NCI-H187 treated with DMSO at 0.1 percent for 48 hours (cell line): ENCODE results near the gene GRIP2.

Experiments
- DNase-seq: peaks from one replicate; lab custom pipeline; 2025; lab: John Stamatoyannopoulos, UW

The GRIP2 gene

GRCh38 chr3:14538451-14539088 is 1.6 kb downstream of the GRIP2 start:
- no peak for DNase-seq

- no peak for DNase-seq
These were observed 2.3 kb downstream of the GRIP2 start for GRCh38 chr3:14537590-14538450.

DNA sequence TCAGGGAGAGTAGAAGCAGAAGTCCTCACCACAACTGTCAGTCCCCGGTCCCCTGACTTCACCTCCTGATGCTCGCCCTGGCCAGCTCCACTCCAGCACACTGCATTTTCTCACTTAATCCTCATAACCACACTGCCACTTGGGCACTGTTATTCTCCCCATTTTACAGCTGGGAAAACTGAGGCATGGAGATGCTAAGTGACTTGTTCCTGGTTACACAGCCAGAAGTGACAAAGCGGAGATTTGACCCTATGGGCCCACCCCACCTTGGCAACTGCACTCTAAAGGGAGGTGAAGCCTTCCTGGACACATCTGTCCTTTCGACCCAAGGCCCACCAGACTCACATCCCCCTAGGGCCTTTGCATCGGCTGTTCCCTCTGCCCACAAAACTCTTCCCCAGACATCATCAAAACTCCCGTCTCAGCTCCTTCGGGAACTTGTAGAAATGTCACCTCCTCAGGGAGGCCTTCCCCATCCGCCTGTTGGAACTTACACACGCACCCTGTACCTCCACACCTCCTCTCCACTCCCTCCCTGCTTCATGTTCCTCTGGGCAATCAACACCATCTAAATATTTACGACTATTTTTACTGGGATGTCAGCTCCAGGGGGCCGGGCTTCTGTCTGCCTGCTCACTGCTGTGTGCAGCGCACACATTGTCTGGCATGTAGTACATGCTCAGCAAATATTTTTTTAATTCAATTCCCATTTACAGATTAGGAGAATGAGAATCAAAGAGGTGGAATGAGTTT is 3.1 kb downstream of the GRIP2 start:
- DNase-seq: no peak

DNA sequence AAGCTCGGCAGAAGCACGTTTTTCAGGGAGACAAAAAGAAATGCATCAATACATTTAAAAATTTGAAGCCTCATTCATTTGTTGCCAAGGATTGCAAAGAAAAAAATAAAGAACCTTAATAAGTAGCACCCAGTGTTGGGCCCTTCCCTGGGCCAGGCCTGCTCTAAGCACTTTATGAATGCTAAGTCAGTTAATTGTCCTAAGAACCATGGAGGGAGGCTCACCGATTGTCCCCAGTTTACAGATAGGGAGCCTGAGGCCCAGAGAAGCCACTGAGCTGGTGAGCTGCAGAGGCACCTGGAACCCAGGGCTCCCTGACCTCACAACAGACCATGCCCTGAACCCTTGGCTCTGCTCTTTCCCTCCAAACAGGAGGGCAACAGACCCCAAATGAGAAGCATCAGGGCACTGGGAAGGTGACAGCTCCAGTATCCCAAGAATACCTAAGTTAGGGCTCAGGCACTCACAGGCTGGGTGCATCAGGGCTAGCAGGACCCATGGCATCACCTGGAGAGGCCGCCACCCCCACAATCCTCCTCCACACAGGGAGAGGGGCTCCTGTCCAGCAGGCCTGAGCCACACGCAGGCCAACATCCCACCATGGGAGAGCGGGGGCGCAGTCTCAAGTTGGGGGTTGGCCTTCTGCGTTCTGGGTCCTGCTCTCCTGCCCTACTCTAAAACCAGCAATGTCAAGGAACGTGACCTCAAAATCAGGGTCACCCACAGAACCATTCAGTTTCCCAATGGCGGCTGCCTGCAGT is 3.9 kb downstream of the GRIP2 start:
- no peak for DNase-seq

- no peak for DNase-seq
These were observed 4.5 kb downstream of the GRIP2 start for GRCh38 chr3:14535616-14536015.

DNA sequence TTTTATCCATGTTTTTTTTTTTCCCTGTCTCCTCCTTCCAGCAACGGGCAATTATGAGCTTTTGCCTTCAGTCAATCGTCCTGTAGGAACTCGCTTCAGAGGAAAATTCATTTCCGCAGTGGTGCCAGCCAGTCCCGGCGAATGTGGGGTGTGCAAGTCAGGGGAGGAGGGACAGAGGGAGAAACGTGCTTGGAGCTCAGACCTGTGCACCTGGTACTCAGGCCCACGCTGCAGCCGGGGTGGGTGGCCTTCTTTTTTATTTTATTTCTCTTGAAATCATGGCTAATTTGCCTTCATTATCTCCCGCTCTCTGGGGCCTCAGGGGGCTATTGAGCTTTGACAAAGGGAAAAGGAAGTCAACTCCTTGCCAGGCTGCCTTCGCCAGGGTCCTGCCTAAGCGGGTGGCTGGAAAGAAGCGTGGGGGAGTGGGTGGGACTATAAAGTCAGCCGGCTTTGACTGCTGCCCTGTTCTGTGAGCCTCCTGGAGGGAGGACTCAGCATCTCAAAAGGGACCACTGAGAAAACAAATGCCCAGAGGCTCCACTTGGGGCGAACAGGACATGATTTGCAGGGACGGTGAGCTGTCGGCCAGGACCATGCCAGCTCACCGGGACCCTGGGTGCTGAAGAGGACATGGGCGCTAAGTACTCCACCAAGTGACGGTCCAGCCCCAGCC is 5.5 kb downstream of the GRIP2 start:
- DNase-seq: no peak

- no peak for DNase-seq
These were observed 6.6 kb downstream of the GRIP2 start for GRCh38 chr3:14533457-14533958.

DNA sequence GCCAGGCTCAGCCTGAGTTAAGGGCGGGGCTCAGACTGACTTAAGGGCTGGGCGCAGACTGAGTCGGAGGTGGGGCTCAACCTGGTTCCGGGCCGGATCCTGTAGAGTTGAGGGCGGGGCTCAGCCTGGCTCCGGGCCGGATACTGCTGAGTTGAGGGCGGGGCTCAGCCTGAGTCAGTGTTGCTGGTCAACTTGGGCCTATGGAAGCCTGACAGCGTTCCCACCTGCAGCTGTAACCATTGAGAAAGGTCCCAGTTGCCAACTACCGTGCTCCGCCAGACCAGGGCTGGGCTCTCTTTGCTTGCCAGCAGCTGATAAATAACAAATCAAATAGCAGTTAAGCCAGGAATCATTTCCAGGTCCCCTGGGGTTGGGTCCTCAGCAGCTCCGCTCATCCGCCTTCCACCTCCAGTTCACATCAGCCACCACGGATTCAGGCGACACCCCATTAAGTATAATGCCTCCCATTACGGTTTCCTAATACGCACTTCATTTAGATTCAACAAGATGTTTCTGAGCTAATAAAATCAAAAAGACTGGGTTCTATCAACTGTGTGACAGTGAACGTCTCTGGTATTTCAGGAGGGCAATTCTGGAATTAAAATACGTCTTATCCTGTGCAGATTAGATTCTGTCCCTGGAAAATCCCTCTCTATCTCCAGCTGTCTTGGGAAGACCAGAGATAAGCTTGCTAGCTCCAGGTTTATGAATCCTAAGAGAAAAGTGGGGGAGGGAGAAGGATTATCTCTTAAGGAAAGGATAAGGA is 7.3 kb downstream of the GRIP2 start:
- DNase-seq: no peak

DNA sequence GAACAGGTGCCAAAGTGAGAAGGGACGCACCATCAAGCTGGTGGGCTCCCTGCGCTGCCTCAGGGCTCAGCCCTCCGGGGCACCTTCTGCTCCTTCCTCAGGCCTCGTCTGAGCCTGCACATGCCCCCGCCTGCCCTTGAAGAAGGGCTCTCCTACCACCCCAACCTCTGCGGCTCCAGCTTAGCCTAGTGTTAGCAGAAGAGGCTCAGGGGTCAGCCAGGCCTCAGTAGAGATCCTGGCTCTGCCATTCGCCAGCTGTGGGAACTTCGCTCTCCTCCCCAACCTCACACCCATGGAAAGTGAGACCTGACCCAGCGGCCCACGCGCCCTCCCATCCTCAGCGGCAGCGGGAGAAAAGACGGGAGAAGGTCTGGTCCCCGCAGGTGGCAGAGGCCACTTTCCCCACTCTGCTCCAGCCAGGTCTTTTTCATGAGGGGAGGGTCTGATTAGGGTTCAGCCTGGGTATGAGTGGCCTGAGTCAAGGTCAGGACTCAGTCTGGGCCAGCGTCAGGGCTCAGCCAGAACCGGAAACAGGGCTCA is 8.2 kb downstream of the GRIP2 start:
- no peak for DNase-seq

DNA sequence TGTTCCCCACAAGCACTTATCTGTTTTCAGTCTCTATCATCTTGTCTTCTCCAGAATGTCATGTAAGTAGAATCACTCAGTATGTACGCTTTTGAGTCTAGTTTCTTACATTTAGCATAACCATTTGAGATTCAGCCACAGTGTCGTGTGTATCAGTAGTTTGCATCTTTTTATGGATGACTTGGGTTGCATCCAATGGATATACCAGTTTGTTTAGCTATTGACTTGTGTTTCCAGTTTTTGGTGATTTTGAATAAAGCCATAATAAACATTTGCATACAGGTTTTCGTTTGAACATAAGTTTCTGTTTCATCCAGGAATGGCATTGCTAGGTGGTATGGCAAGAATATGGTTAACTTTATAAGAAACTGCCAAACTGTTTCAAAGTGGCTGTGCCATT is 12.1 kb downstream of the GRIP2 start:
- no peak for DNase-seq

GRCh38 chr3:14525685-14526631 is 14.2 kb downstream of the GRIP2 start:
- no peak for DNase-seq

DNA sequence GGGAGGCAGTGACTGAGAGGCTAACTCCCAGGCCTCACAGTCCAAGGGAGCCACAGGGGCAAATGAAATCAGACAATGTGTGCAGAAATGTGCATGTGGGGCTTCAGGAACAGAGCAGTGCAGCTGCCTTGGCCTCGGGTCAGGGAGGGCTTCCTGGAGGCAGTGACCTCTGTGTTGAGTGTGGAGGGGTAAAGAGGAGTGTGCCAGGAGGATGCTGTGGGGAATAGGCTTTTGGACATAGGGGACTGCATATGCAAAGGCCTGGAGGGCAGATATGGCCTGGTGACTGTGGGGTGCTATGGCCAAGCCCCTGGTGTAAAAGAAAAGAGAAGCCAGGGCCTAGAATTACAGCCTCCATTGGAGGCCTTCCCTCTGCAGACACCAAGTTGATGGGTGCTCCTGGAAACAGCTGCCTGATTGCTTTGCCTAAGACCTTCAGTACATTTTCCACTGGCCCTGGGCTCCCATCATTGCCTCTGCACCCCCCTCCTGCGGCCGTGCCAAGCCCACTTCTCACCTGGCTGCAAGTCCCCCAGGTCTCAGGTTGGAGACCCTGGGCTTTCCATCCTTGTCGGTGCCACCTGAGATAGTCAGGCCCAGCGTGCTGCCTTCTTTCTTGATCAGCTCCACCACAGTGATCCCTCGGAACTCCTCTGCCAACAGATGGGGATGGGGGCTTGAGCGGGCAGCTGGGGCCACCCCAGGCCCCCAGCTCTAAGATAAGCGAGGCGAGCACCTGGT is 15.1 kb downstream of the GRIP2 start:
- no peak for DNase-seq

DNA sequence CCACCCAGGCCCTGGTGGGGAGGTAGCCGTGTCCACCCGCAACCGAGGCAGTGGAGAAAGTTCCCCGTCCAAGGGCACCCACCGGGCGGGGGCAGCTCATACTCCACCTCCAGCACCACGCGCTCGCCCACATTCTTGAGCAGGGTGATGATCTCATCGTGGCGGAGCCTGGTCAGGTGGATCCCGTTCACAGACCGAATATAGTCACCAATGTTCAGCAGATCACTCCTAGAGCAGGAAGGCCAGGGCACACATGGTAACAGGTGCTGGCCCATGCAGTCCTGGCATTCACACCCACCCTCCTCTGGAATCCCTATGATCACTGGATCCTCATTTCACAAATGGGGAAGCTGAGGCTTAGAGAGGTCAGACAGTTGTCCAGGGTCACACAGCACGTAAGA is 15.8 kb downstream of the GRIP2 start:
- DNase-seq: no peak

DNA sequence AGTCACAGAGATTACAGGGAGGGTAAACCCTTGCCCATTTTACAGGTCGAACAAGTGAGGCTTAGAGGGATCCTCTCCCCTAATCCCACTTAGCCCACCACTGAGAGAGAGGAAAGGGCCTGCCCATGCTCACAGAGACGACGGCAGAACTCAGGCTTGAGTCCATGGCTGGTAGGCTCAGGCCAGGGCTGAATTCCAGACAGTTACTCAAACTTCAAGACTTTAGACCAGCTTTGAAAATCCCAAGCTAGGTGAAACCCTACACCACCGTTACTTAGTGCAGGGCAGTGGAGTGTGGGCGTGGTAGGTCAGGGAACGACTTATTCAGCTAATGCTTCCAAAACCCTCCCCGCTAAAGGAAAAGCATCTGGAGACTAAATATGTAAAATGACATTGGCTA is 16.4 kb downstream of the GRIP2 start:
- DNase-seq: no peak

GRCh38 chr3:14522768-14523167 is 17.4 kb downstream of the GRIP2 start:
- DNase-seq: no peak

- no peak for DNase-seq
These were observed 17.9 kb downstream of the GRIP2 start for GRCh38 chr3:14522129-14522691.

DNA sequence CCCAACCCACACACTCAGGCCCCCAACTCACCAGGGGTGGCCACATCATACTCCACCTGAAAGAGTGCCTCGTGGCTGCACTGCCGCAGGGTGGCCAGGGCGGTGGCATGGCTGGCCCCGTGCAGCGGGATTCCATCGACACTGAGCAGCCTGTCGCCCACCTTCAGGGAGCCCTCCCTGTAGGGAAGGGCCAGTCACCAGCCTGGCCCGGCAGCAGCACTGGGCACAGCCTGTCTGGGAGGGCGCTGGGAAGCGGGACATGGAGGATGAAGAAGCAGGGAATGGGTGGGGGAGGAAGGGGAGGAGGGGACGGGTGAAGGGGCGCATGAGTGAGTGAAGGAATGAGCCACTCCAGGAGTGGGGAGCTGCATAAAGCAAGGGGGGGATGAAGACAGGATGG is 18.5 kb downstream of the GRIP2 start:
- no peak for DNase-seq

- DNase-seq: no peak
These were observed 19.2 kb downstream of the GRIP2 start for GRCh38 chr3:14520967-14521366.
